ENCODE results near the gene ATF5. TPM values are rescaled to one million over a fixed set of nuclear protein-coding genes. Genes with fewer than 3 reads are reported as not detected.

The ATF5 gene
- total and polyA plus RNA-seq, 2 experiments from 2014 or later = 23.8 to 34.4 TPM

DNA sequence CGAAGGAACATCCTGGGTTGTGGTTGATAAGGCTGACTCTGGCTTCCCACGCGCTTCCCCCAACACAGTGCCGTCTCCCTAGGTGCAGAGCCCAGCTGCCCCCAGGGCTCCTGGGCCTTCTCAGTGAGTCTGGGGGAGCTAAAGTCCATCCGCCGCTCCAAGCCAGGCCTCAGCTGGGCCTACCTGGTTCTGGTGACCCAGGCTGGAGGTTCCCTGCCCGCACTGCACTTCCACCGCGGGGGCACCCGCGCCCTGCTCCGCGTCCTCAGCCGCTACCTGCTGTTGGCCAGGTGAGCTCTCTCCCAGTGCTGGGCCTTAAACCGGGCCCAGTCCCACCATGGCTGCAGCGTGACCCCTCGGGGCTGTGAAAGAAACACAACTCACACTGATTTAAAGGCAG lies 47.8 kb upstream of the ATF5 start:
- peaks cover 8% of the 10 kb centered on the region for H3K36me3 ChIP-seq (replicated peaks; ENCODE audit: insufficient read depth, low read depth)

GRCh38 chr19:49881672-49882394 lies 47.2 kb upstream of the ATF5 start:
- Histone ChIP-seq H3K79me2 (peaks cover 17% of the 10 kb centered on the region), H3K27ac (no peak overlapping the region), H3K27me3 (no peaks in the 10 kb centered on the region), H3K4me1 (ENCODE audit: insufficient read depth) (peaks cover 10% of the 10 kb centered on the region), H3K4me2 (no peak overlapping the region), H4K20me1 (ENCODE audit: insufficient read depth, poor library complexity, severe bottlenecking) (no peaks in the 10 kb centered on the region), H2AFZ (no peak overlapping the region), H3K9me3 (ENCODE audit: low read depth) (no peaks in the 10 kb centered on the region), H3K36me3 (replicated peaks; ENCODE audit: insufficient read depth, low read depth) (peaks cover 8% of the 10 kb centered on the region), H3K4me3 (no peak overlapping the region), H3K9me2 (replicated peaks; ENCODE audit: insufficient read depth) (no peaks in the 10 kb centered on the region)
- WGBS (ENCODE audit: low lambda C conversion rate, missing lambda C conversion rate) = 94% methylated on average over 31 of the region's 31 CpGs
- TF ChIP-seq, protein P1, sequence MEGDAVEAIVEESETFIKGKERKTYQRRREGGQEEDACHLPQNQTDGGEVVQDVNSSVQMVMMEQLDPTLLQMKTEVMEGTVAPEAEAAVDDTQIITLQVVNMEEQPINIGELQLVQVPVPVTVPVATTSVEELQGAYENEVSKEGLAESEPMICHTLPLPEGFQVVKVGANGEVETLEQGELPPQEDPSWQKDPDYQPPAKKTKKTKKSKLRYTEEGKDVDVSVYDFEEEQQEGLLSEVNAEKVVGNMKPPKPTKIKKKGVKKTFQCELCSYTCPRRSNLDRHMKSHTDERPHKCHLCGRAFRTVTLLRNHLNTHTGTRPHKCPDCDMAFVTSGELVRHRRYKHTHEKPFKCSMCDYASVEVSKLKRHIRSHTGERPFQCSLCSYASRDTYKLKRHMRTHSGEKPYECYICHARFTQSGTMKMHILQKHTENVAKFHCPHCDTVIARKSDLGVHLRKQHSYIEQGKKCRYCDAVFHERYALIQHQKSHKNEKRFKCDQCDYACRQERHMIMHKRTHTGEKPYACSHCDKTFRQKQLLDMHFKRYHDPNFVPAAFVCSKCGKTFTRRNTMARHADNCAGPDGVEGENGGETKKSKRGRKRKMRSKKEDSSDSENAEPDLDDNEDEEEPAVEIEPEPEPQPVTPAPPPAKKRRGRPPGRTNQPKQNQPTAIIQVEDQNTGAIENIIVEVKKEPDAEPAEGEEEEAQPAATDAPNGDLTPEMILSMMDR (IDR thresholded peaks at IDR 0.05; ENCODE audit: poor library complexity) = no peak
- no peak for TF ChIP-seq EZH2phosphoT487 (IDR thresholded peaks at IDR 0.05; ENCODE audit: low read depth, severe bottlenecking, unreplicated experiment)
- TF ChIP-seq EZH2 (IDR thresholded peaks at IDR 0.05; ENCODE audit: borderline replicate concordance) = no peak
- DNase-seq (ENCODE audit: low spot score) = no peak

More for the DNA sequence above, 47.8 kb upstream of the ATF5 start:
- no peaks in the 10 kb centered on the region for H3K27me3 ChIP-seq
- H3K4me2 ChIP-seq = no peak overlapping the region
- peaks cover 10% of the 10 kb centered on the region for H3K4me1 ChIP-seq (ENCODE audit: insufficient read depth)
- H3K79me2 ChIP-seq = peaks cover 17% of the 10 kb centered on the region
- DNase-seq (ENCODE audit: low spot score) = no peak
- H3K9me3 ChIP-seq (ENCODE audit: low read depth) = no peaks in the 10 kb centered on the region
- no peak overlapping the region for H2AFZ ChIP-seq
- H3K4me3 ChIP-seq = no peak overlapping the region
- no peak for TF ChIP-seq EZH2 (IDR thresholded peaks at IDR 0.05; ENCODE audit: borderline replicate concordance)
- TF ChIP-seq, protein P1 (IDR thresholded peaks at IDR 0.05; ENCODE audit: poor library complexity) = no peak
- TF ChIP-seq EZH2phosphoT487 (IDR thresholded peaks at IDR 0.05; ENCODE audit: low read depth, severe bottlenecking, unreplicated experiment) = no peak
- H3K27ac ChIP-seq = no peak overlapping the region
- 99% methylated on average over 16 of the region's 17 CpGs for WGBS (ENCODE audit: low lambda C conversion rate, missing lambda C conversion rate)
- H4K20me1 ChIP-seq (ENCODE audit: insufficient read depth, poor library complexity, severe bottlenecking) = no peaks in the 10 kb centered on the region
- H3K9me2 ChIP-seq (replicated peaks; ENCODE audit: insufficient read depth) = no peaks in the 10 kb centered on the region

DNA sequence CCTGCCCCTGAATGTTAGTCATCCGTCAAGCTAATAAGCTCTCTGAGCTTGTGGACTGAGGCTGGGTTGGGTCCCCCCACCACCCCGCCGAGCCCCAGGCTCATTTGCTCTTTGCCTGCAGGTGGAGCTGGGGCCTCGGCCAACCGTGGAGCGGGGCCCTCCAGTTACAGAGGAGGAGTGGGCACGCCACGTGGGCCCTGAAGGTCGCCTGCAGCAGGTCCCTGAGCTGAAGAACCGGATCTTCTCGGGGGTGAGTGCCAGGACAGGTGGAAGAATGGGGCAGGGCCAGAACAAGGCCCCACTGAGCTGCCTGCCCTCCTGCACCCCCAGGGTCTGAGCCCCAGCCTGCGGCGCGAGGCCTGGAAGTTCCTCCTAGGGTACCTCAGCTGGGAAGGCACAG lies 46.4 kb upstream of the ATF5 start:
- 95% methylated on average over 13 of the region's 14 CpGs for WGBS (ENCODE audit: low lambda C conversion rate, missing lambda C conversion rate)
- Histone ChIP-seq H3K79me2 (peaks cover 17% of the 10 kb centered on the region), H2AFZ (no peak overlapping the region), H3K4me3 (no peak overlapping the region), H3K4me2 (no peak overlapping the region), H3K36me3 (replicated peaks; ENCODE audit: insufficient read depth, low read depth) (peaks cover 8% of the 10 kb centered on the region), H3K27ac (no peak overlapping the region), H3K27me3 (no peaks in the 10 kb centered on the region), H3K9me3 (ENCODE audit: low read depth) (no peaks in the 10 kb centered on the region), H3K4me1 (ENCODE audit: insufficient read depth) (peaks cover 10% of the 10 kb centered on the region), H4K20me1 (ENCODE audit: insufficient read depth, poor library complexity, severe bottlenecking) (no peaks in the 10 kb centered on the region), H3K9me2 (replicated peaks; ENCODE audit: insufficient read depth) (no peaks in the 10 kb centered on the region)
- DNase-seq (ENCODE audit: low spot score) = no peak
- TF ChIP-seq EZH2 (IDR thresholded peaks at IDR 0.05; ENCODE audit: borderline replicate concordance) (no peak), EZH2phosphoT487 (IDR thresholded peaks at IDR 0.05; ENCODE audit: low read depth, severe bottlenecking, unreplicated experiment) (no peak)
- TF ChIP-seq, protein P1 (IDR thresholded peaks at IDR 0.05; ENCODE audit: poor library complexity) = no peak
